ENCODE measurements around the gene PTPRE.

Gene PTPRE

DNA sequence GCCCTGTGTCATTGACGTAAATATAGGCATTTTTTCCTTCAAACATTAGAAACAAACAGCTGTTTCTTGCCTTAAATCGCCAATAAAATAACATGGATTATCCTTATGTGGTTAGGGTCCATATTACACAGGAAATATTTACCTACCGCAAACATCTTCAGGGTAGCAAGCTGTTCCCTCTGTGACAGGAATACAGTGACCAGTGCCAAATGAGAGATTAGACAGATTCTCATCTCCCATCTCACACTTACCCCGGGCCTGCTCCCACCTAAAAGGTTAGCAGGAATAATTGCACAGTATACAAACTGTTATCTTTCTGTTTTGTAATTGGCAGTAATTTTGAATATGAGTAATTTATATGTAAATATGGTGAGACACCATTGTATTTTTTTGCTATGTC is 202.8 kb downstream of the PTPRE start:
- FAIRE-seq (no peak), DNase-seq (ENCODE audit: insufficient read length, low spot score) (no peak)
- TF ChIP-seq, protein P1, sequence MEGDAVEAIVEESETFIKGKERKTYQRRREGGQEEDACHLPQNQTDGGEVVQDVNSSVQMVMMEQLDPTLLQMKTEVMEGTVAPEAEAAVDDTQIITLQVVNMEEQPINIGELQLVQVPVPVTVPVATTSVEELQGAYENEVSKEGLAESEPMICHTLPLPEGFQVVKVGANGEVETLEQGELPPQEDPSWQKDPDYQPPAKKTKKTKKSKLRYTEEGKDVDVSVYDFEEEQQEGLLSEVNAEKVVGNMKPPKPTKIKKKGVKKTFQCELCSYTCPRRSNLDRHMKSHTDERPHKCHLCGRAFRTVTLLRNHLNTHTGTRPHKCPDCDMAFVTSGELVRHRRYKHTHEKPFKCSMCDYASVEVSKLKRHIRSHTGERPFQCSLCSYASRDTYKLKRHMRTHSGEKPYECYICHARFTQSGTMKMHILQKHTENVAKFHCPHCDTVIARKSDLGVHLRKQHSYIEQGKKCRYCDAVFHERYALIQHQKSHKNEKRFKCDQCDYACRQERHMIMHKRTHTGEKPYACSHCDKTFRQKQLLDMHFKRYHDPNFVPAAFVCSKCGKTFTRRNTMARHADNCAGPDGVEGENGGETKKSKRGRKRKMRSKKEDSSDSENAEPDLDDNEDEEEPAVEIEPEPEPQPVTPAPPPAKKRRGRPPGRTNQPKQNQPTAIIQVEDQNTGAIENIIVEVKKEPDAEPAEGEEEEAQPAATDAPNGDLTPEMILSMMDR (IDR thresholded peaks at IDR 0.05; ENCODE audit: insufficient read depth, missing control alignments), result no peak

DNA sequence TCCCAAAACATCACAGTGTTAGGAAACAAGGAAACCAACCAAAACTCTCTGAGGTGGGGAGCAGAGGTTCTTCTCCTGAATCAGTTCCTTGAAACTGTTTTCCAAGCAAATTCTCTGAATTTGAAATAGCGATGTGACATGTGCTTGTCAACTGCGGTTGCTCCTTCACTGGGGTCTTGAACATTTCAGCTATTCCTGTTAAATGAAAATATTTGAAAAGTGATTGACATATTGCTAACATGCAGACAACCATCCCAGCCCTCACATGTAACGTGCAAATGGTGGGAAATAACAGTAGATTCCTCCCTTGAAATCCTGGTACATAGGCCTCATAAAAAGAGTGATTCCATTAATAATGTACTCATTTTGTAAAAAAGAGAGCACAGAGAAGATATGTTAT is 203.4 kb downstream of the PTPRE start:
- FAIRE-seq, result no peak
- no peak for DNase-seq (ENCODE audit: insufficient read length, low spot score)
- TF ChIP-seq, protein P1 (IDR thresholded peaks at IDR 0.05; ENCODE audit: insufficient read depth, missing control alignments), result no peak

DNA sequence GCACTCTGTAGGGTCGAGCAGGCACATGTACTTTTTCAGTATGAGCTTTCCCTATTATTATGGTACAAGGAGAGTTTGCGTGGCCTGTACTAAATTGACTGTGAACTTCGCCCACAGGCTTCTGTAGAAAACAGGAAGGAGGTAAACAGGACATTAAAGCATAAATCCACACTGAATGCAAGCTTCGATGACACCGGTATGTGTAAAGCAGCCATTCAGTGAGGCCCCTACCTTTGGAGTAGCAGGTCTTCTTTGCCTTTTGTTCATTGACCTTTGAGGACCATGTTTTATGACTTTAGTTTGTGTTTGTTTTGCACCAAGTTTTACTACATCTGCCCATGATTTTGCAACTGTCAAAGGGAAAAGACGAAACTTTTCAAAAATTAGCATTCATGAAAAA is 204.8 kb downstream of the PTPRE start:
- no peak for FAIRE-seq
- TF ChIP-seq, protein P1 (IDR thresholded peaks at IDR 0.05; ENCODE audit: insufficient read depth, missing control alignments), result no peak
- DNase-seq (ENCODE audit: insufficient read length, low spot score), result no peak

DNA sequence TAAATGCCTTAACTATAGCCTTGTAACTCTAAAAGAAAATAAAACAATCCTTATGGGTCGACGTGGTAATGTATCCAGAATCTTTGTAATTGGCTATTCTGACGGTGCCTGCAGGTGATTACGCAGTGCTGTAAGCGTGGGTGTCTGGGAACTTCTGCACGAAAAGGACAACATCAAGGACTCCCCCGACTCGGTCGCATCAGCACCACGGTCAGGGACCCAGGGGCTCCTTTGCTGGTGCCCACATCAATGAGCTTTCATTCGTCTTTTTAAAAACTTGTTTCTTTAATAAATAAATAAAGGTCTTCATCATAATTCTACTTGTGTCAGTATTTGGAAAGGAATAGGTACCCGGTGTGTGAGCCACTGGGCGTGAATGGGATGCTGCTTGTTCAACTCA is 206.1 kb downstream of the PTPRE start:
- DNase-seq (ENCODE audit: insufficient read length, low spot score), result no peak
- TF ChIP-seq, protein P1 (IDR thresholded peaks at IDR 0.05; ENCODE audit: insufficient read depth, missing control alignments), result no peak
- no peak for FAIRE-seq

DNA sequence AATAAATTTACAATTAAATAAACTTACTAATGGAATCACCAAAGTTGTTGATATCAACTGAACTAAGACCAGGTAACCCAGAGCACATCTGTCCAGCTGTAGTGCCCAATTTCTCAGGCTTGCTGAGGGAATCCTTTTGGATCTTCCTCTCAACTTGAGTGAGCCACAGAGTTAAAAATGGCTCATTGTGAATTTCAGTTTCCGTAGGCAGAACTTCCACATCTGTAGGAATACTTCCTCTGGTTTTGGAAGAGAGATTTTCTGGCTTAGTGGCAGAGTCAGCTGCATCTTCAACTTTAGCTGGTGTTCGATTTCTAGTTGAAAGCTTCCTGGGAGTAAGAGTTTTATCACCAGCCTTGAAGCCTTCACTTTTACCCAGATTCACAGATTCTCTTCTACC is 208.0 kb downstream of the PTPRE start:
- FAIRE-seq, result no peak
- TF ChIP-seq, protein P1 (IDR thresholded peaks at IDR 0.05; ENCODE audit: insufficient read depth, missing control alignments), result no peak
- DNase-seq (ENCODE audit: insufficient read length, low spot score), result no peak

DNA sequence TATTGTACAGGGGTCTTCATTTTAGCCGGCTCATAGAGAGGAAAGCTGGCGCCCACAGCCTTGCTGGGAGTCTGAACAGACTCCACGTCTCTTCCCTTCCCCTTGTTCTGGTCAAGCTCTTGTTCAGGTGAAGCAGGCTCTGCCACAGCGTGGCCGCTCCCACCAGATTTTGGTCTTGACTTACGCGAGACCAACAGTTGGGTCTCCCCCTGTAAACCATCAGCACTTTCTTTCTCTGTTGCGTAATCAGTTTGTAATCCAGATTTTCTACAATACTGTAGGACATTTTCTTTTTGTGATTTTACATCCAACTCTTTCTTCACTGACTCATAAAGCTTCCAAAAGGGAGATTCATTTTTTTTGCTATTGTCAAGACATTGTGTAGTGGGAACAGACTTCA is 208.5 kb downstream of the PTPRE start:
- FAIRE-seq (no peak), DNase-seq (ENCODE audit: insufficient read length, low spot score) (no peak)

DNA sequence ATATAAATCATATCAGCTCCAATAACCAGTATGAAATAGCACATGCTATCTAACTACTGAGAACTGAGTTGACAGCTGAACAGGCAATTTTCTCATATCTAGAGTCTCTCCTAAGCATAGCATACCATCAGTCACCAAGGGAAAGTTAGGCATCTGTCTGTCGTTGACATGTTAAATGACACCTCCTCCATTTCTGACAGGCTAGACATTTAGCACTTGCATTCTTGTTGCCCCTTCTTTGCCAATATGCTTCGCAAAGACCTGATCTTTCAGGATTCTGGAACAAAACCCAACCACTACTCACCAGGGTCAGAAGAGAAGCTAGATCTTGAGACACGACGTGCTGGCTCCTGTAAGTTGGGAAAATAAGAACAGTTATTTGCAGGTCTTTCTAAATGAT is 209.3 kb downstream of the PTPRE start:
- DNase-seq (ENCODE audit: insufficient read length, low spot score), result no peak
- TF ChIP-seq, protein P1 (IDR thresholded peaks at IDR 0.05; ENCODE audit: insufficient read depth, missing control alignments), result no peak
- FAIRE-seq, result no peak

More for the DNA sequence above, 208.5 kb downstream of the PTPRE start:
- TF ChIP-seq, protein P1 (IDR thresholded peaks at IDR 0.05; ENCODE audit: insufficient read depth, missing control alignments), result no peak
